NCI-H2196 (cell line): ENCODE results near the gene SH3GLB1.
A peak's percentile ranks its signal among the peaks of the same experiment; 100 is the strongest.
"Not testable (repeated sequence)": the region's sequence is repeated elsewhere in the genome, so short reads cannot be mapped to it uniquely, and the experiment has no call there.

Experiments
- DNase-seq: peaks from one replicate; lab custom pipeline; 2025; ENCODE audit not compliant: unreplicated experiment; lab: John Stamatoyannopoulos, UW

SH3GLB1 gene

DNA sequence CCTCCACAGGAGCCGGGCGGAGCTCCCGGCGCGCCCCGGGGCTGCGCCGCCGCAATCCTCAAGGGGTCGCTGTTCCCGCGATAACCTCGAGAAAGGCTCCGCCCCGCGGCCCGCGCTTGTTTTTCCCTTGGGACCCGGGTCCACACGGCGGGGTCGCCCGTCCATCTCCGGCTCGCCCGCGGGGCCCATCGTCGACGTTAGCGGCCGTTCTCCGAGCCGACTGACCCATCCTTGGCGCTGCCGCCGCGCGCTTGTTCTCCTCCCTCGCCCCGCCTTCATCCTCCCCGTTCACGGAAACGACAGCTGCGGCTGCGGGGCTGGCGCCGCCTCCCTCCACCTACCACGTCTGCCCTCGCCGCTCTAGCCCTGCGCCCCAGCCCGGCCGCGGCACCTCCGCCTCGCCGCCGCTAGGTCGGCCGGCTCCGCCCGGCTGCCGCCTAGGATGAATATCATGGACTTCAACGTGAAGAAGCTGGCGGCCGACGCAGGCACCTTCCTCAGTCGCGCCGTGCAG is at the start of gene SH3GLB1:
SH3GLB1 (plus strand) TSS at position 119 of the 514 bp plus-strand sequence; CDS start at position 443, 324 bp downstream.
- DNase-seq: peak; percentile 95

DNA sequence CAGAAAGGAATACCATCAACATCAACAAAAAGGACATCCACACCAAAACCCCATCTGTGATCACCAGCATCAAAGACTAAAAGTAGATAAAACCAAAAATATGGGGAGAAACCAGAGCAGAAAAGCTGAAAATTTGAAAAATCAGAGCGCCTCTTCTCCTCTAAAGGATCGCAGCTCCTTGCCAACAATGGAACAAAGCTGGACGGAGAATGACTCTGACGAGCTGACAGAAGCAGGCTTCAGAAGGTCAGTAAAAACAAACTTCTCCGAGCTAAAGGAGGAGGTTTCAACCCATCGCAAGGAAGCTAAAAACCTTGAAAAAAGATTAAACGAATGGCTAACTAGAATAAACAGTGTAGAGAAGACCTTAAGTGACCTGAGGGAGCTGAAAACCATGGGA is 46.0 kb upstream of the SH3GLB1 start:
- DNase-seq: not testable (repeated sequence)

- no peak for DNase-seq
These were observed 38.0 kb upstream of the SH3GLB1 start for GRCh38 chr1:86666368-86666767.

DNA sequence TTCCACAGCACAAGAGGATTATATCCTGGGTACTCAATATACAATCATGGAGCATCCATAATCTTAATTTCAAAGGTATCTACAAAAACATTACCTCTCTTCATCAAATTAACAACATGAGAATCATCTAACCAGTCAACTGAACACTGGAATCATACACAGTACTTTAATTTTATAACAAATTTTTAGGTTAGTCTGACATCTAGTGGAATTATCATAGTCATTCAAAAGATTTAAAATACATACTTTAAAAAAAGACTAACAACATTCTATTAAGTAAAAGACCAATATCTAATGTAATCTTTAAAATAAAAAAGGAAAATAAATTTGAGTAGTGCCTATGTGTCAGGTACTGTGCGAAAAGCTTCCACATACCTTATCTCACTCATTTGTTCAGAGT is 16.8 kb upstream of the SH3GLB1 start:
- DNase-seq: no peak

DNA sequence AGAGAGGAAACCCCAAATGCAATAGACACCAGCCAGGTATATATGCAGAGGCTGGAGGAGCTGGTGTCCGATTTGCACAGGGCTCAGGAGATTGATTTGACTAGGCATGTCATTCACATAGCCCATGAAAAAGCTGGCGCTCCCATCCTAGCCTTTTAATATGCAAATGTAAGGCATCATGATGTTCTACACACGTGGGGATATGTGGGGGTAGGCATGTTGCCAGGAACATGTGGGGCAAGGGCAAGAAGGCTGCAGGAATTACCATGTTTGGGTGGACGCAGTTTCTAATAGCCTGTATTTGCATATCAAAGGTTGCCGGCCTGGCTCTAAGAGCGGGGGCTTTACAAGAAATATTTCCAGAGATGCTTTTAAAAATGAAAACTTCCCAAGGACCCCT is 11.7 kb upstream of the SH3GLB1 start:
- no peak for DNase-seq

DNA sequence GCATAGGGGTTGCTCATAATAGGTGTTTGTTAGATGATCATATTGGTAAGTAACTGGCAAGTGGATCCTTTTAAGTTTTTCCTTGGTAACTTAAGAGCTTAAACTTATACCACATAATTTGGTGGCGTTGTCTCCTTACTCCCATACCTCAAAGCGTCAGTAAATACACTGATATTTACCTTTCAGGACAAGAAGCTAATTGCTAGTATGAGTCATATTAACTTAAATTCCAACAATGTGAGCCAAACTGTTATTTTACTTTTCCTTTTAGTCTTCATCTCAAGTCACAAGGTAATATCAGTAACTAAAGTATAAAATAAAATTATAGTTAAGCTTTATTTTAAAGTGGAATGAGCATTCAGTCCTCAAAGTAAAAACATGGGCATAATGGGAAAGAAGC is 9.0 kb upstream of the SH3GLB1 start:
- DNase-seq: no peak

DNA sequence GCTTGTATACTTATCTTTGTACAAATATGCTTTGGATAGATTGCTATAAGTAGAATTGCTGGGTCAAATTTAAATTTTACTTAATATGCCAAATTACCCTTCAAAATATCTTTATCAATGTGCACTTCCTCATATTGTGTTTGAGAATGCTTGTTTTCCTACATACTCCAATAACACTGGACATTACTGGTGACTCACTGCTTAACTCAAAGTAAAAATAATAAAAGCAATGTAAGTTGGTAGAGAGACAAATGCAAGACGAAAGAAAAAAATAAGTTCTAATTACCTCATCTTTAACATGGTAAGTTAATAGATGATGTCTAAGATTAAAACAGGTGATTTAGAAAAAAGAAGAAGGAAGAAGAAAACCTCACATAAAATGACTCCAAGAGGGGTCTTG is 7.9 kb upstream of the SH3GLB1 start:
- no peak for DNase-seq

DNA sequence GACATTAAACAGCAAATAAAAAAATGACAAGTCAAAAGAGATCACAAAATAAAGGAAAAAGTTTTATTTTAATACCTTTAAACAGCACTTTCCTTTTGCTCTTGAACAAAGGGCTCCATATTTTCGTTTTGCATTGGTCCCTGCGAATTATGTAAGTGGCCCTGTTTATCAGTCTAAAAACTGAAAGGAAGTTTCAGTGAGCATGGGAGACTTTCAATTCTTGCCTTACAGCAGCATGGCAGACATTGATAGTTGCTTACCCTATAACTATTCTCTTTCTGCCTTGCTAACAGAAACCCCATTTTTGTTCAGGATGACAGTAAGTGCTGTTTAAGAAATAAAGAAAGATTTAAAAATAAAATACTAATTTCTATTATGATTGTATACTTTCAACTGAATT is 5.2 kb upstream of the SH3GLB1 start:
- DNase-seq: no peak

DNA sequence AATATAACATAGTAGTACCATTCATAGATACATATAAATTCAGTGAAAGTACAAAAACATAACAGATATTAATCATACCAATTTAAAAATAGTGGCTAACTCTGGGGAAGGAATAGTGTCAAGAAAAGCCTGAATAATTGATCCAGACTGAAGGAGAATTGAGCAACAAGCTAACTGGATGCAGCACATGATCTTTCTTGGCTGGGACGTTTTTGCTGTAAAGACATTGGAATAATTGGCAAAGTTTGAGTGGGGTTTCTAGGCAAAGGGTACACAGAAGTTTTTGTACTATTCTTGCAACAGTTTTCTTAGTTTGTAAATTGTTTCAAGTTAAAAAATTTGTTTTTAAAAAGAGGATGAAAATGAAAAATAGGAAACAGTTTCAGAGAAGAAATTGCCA is 2.6 kb upstream of the SH3GLB1 start:
- no peak for DNase-seq

DNA sequence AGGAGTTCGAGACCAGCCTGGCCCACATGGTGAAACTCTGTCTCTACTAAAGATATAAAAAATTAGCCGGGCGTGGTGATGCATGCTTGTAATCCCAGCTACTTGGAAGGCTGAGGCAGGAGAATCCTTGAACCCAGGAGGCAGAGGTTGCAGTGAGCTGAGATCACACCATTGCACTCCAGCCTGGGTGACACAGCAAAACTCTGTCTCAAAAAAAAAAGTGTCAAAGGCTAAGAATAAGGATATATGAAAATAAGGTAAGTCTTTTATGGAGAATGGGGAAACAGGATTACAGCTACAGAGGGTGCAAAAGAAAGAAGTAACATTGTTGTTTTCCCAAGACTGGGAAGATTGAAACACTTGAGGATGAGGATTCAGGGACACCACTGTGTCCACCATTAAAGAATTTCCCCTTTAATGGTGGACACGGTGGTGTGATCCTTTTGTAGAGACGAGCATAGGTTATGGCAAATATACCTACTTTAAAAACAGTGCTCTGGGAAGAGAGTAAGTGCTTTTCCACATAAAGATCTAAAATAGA is 1.4 kb upstream of the SH3GLB1 start:
- DNase-seq: not testable (repeated sequence)

DNA sequence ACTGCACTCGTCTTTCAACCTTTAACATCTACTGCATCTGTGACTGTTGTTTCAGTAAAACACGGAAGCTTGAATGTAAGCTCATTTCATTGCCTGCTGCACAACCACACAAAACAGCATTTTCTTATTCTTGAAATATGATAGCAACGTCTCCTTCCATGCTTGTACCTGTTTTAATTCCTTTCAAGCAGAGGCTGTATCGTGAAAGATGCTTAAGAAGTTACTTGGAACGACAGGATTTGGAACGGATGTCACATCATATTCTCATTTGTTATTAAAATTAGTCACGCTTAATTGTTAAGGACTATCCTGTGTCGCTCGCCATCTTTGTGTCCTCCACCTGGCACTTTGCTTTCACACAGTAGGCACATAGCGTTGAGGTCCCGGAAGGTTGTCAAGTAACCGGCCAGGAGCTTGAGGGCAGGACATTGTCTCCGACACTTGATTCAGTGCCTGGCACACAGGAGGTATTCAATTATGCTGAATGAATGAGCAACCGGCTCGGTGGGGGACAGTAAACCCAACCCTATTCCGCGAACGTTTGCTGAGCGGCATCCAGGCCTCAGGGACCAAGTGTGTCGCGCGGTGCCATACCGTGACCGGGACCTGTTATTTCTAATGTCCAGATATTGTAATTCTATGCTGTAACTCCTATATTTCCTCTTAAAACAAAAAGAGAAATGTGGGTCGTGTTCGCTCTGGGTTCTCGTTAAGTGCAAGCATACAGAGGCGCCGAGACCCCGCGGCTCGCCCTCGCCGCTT is 499 bp upstream of the SH3GLB1 start:
- peak; percentile 67 for DNase-seq

- DNase-seq: peak; percentile 36
These were observed 742 bp downstream of the SH3GLB1 start for GRCh38 chr1:86704972-86705664.

- DNase-seq: no peak
These were observed 1.2 kb downstream of the SH3GLB1 start for GRCh38 chr1:86705665-86705985.

DNA sequence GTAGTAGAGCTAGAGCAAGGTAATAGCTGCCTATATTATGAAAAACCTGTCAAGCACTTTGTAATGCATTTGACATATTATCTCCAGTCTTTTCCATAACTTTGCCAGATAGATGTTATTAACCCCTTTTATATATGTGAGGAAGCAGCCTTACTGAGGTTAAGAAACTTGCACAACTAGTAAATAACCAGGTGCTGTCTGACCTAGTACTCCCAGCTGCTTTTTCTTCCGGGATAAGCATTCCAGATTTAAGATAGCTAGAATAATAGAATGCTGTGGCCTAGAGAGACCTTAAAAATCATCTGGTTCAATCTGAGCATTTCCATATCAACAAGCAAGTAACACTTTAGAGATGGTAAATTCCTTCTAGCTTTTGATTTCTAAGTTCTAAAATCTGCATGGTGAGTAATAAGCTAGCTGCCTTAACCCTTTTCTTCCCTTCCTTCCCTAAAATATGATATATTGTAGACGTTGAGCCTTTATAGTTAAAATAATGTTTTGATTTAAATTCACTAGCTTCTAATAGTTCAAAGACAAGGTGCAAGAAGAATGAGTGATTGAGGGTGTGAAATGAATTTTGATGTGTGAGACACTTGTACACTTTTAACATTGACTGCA is 1.8 kb downstream of the SH3GLB1 start:
- no peak for DNase-seq

GRCh38 chr1:86708920-86709319 is 4.5 kb downstream of the SH3GLB1 start:
- DNase-seq: no peak

GRCh38 chr1:86712088-86712860 is 7.9 kb downstream of the SH3GLB1 start:
- no peak for DNase-seq

DNA sequence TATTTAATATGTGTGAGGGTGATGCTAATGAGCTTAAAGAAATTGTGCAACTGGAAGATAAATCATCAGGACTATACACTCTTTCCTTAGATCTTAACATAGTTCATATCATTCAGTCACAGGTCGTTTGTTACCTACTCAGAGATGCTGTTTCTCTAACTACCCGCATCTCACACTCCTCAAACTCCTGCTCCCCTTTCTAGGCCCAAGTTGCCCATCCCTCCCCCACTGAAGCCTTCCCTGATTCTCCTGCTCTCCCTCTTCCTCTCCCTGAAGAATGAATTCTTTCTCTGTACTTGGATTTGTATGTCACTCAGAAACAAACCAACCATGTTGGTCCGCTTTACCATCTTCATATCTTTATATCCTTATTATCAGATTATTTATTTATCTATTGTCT is 9.1 kb downstream of the SH3GLB1 start:
- no peak for DNase-seq

GRCh38 chr1:86714159-86714558 is 9.8 kb downstream of the SH3GLB1 start:
- no peak for DNase-seq

DNA sequence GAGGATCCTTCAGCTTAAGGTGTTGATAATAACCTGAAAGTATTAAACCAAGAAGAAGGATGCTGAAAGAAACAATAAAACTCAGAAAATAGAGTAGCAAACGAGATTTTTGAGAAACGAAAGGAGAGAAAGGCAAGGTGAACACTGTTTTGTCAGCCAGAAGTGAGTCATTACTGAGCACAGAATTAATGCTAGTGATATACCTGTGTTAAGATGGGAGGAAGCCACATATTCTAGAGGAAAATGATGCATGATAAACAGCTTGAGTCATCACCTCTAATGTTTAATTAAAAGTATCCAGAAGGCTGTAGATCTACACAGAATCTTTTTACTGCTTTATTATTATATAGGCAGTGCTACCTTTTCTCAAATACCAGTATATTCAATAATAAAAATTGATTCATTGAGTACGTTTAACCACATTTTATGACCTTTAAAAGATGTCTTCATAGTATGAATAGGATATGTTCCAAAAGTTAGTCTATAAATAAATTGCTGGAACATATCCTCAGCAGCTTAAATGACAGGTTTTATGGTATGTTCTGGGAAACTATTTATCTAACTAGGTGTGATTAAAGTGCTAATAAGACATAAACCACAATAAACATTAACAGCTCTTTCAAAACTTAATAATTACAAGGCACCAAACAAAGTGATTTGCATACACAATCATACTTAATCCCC is 10.3 kb downstream of the SH3GLB1 start:
- DNase-seq: no peak

DNA sequence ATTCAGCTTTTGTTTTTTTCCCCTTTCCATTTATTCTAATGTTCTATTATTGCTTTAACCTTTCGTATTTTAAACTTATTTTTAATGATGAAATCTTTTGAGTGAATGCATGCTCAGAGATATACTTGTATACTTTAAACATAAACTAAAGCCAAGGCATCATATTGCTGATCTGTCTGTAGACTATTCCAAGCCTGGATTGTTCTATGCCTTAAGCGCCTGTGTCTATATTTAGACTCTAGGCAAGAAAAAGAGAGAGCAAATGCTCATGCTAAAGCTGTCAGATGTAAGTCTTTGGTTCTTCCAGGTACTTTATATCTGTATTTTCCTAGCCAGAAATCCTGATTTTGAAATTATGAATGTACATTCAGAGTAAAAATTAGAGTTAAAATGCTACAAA is 14.4 kb downstream of the SH3GLB1 start:
- DNase-seq: no peak
